Nucleus accumbens (tissue), 56 donors: ENCODE measurements around the gene MTX2.
"Not testable (repeated sequence)": the region's sequence is repeated elsewhere in the genome, so short reads cannot be mapped to it uniquely, and the experiment has no call there.

Experiments used
- DNase-seq, 56 donors: peaks; one replicate each; lab custom pipeline; 2025; lab: John Stamatoyannopoulos, UW

Gene MTX2

GRCh38 chr2:176284461-176285049 lies 15.3 kb downstream of the MTX2 start:
- DNase-seq, result no peak

- no peak for DNase-seq
These were observed 16.1 kb downstream of the MTX2 start for GRCh38 chr2:176285321-176285720.

GRCh38 chr2:176291335-176291734 lies 22.1 kb downstream of the MTX2 start:
- DNase-seq, result no peak

GRCh38 chr2:176291809-176292283 lies 22.6 kb downstream of the MTX2 start:
- no peak for DNase-seq

- no peak for DNase-seq
These were observed 23.4 kb downstream of the MTX2 start for GRCh38 chr2:176292608-176293007.

GRCh38 chr2:176293334-176293733 lies 24.1 kb downstream of the MTX2 start:
- DNase-seq, result no peak

GRCh38 chr2:176297067-176297466 lies 27.8 kb downstream of the MTX2 start:
- no peak for DNase-seq

- DNase-seq, result no peak
These were observed 28.5 kb downstream of the MTX2 start for GRCh38 chr2:176297737-176298136.

- DNase-seq, result not testable (repeated sequence)
These were observed 36.8 kb downstream of the MTX2 start for GRCh38 chr2:176306020-176306419.

- no peak for DNase-seq
These were observed 48.0 kb downstream of the MTX2 start for GRCh38 chr2:176317199-176317598.

GRCh38 chr2:176317623-176318065 lies 48.4 kb downstream of the MTX2 start:
- DNase-seq, result no peak

- no peak for DNase-seq
These were observed 52.7 kb downstream of the MTX2 start for GRCh38 chr2:176321916-176322315.

GRCh38 chr2:176324862-176325261 lies 55.6 kb downstream of the MTX2 start:
- no peak for DNase-seq

- no peak for DNase-seq
These were observed 56.5 kb downstream of the MTX2 start for GRCh38 chr2:176325732-176326131.

GRCh38 chr2:176328149-176328548 lies 58.9 kb downstream of the MTX2 start:
- no peak for DNase-seq

- no peak for DNase-seq
These were observed 61.4 kb downstream of the MTX2 start for GRCh38 chr2:176330612-176331011.

- DNase-seq, result no peak
These were observed 62.4 kb downstream of the MTX2 start for GRCh38 chr2:176331646-176332045.

- DNase-seq, result no peak
These were observed 65.5 kb downstream of the MTX2 start for GRCh38 chr2:176334729-176335128.

GRCh38 chr2:176338395-176338794 lies 69.2 kb downstream of the MTX2 start:
- no peak for DNase-seq

GRCh38 chr2:176339208-176339607 lies 70.0 kb downstream of the MTX2 start:
- DNase-seq, result no peak

GRCh38 chr2:176356251-176356650 lies 87.0 kb downstream of the MTX2 start:
- no peak for DNase-seq

- no peak for DNase-seq
These were observed 95.2 kb downstream of the MTX2 start for GRCh38 chr2:176364273-176364977.
